Measurements from ENCODE around the gene SKI.
A peak's percentile ranks its signal among the peaks of the same experiment; 100 is the strongest.

SKI gene

DNA sequence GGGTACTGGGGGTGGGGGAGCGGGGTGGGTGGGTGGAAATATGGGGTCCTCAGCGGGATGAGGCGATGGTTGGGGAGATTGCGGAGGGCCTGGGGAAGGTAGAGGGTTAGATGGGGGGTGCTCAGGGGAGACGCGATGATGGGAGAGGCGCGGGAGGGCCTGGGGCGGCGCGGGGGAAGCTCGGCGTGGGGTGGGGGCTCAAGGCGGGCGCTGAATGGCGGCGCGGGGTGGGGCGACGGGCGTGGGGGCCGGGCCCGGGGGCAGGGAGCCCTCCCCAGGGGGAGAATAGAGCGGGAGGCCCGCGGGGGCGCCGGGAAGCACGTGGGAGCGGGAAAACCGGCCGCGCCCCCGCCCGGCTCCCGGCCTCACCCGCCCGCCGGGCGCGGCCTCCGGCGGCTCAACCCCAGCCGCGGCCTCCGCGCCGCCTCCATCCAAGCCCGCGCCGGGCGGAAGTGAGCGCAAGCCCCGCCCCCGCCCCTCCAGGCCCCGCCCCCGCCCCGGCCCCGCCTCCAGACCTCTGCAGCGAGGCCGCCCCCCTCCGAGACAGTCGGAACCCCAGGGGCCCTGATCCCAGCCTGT, 33.7 kb upstream of the SKI start, which contains the start of gene FAAP20:
Gene FAAP20 (minus strand): TSS at position 454 of the 579 bp plus-strand sequence. CDS start 23 bp downstream, at position 431.
- H3K27ac ChIP-seq (replicated peaks; ENCODE audit: low read length): peak within 1 kb of the TSS; percentile 67
- peak within 1 kb of the TSS; percentile 90 for H3K14ac ChIP-seq (ENCODE audit: low read length)
- H3K79me1 ChIP-seq (ENCODE audit: low read depth, low read length): peaks cover 12% of the 10 kb centered on the region
- H3K9ac ChIP-seq (ENCODE audit: low read depth, low read length, poor library complexity): peak within 1 kb of the TSS; percentile 90
- peaks cover 4 to 20% of the 10 kb centered on the region in 2 donors for H3K36me3 ChIP-seq (replicated peaks in 1 of 2; ENCODE audit: control insufficient read depth in 2 of 2, insufficient read depth in 2 of 2, low read length in 2 of 2)
- peak within 1 kb of the TSS; percentile 96 for H2BK5ac ChIP-seq (ENCODE audit: low read length)
- peaks cover 0 to 3% (median 0%) of the 10 kb centered on the region in 3 experiments for H3K27me3 ChIP-seq (ENCODE audit: control insufficient read depth in 3 of 3, insufficient read depth in 3 of 3, low read depth in 1 of 3, low read length in 3 of 3)
- H2AK5ac ChIP-seq (ENCODE audit: low read depth, low read length): peak within 1 kb of the TSS; percentile 100
- peak within 1 kb of the TSS; percentile 98 for H2BK12ac ChIP-seq (ENCODE audit: low read length)
- no peaks in the 10 kb centered on the region for H3K9me3 ChIP-seq (replicated peaks in 1 of 2; ENCODE audit: control insufficient read depth in 2 of 2, insufficient read depth in 1 of 2, low read depth in 1 of 2, low read length in 2 of 2)
- H3K4me2 ChIP-seq (ENCODE audit: insufficient read depth, low read length, poor library complexity, severe bottlenecking): peak within 1 kb of the TSS; percentile 93
- H3K4me3 ChIP-seq (ENCODE audit: low read length in 2 of 2): peak within 1 kb of the TSS; percentile 57 to 78
- peak within 1 kb of the TSS; percentile 98 for H3K23ac ChIP-seq (ENCODE audit: low read depth, low read length, poor library complexity)
- no peak for DNase-seq (ENCODE audit: low spot score)
- H3K18ac ChIP-seq (ENCODE audit: low read length): peak within 1 kb of the TSS; percentile 95
- peak within 1 kb of the TSS; percentile 65 for H4K8ac ChIP-seq (ENCODE audit: low read depth, low read length)
- peak within 1 kb of the TSS; percentile 100 for H2BK15ac ChIP-seq (ENCODE audit: low read length)
- peak within 1 kb of the TSS; percentile 76 for H2BK120ac ChIP-seq (ENCODE audit: low read depth, low read length)
- H4K91ac ChIP-seq (ENCODE audit: low read depth, low read length, poor library complexity): no peak within 1 kb of the TSS
- peak within 1 kb of the TSS; percentile 97 for H2AFZ ChIP-seq (ENCODE audit: low read length)
- no CpG with 5 or more reads among the region's 63 CpGs for WGBS, 2 donors (ENCODE audit: extremely low coverage in 2 of 2, insufficient read length in 2 of 2, insufficient replicate concordance in 1 of 2)
- H3K4ac ChIP-seq (ENCODE audit: low read length): peak within 1 kb of the TSS; percentile 98
- H3K4me1 ChIP-seq (ENCODE audit: control insufficient read depth in 2 of 2, insufficient read depth in 1 of 2, low read depth in 1 of 2, low read length in 2 of 2): peaks cover 25 to 34% of the 10 kb centered on the region in 2 donors

- peak; percentile 78 for DNase-seq (ENCODE audit: low spot score)
- peak overlapping the region; percentile 100 for H2BK15ac ChIP-seq (ENCODE audit: low read length)
- no peak overlapping the region for H2BK120ac ChIP-seq (ENCODE audit: low read depth, low read length)
Observed at GRCh38 chr1:2194898-2195673, 33.0 kb upstream of the SKI start.

GRCh38 chr1:2195785-2196184, 32.3 kb upstream of the SKI start:
- Histone ChIP-seq H2BK15ac (ENCODE audit: low read length) (peak overlapping the region; percentile 100), H3K4me1 (ENCODE audit: control insufficient read depth in 2 of 2, insufficient read depth in 1 of 2, low read depth in 1 of 2, low read length in 2 of 2) (peaks cover 16 to 28% of the 10 kb centered on the region in 2 donors), H3K23ac (ENCODE audit: low read depth, low read length, poor library complexity) (peak overlapping the region; percentile 25), H3K4me3 (ENCODE audit: low read length in 2 of 2) (no peak overlapping the region), H2AK5ac (ENCODE audit: low read depth, low read length) (peak overlapping the region; percentile 100), H4K8ac (ENCODE audit: low read depth, low read length) (no peak overlapping the region), H3K14ac (ENCODE audit: low read length) (no peak overlapping the region), H2AFZ (ENCODE audit: low read length) (peak overlapping the region; percentile 97), H2BK120ac (ENCODE audit: low read depth, low read length) (no peak overlapping the region), H3K36me3 (replicated peaks in 1 of 2; ENCODE audit: control insufficient read depth in 2 of 2, insufficient read depth in 2 of 2, low read length in 2 of 2) (peaks cover 4 to 17% of the 10 kb centered on the region in 2 donors), H2BK12ac (ENCODE audit: low read length) (peak overlapping the region; percentile 98), H3K4ac (ENCODE audit: low read length) (peak overlapping the region; percentile 98), H4K91ac (ENCODE audit: low read depth, low read length, poor library complexity) (no peak overlapping the region), H3K79me1 (ENCODE audit: low read depth, low read length) (peaks cover 10% of the 10 kb centered on the region), H3K18ac (ENCODE audit: low read length) (peak overlapping the region; percentile 76), H3K27me3 (ENCODE audit: control insufficient read depth in 3 of 3, insufficient read depth in 3 of 3, low read depth in 1 of 3, low read length in 3 of 3) (peaks cover 0 to 3% (median 0%) of the 10 kb centered on the region in 3 experiments), H3K9ac (ENCODE audit: low read depth, low read length, poor library complexity) (peak overlapping the region; percentile 70), H3K9me3 (replicated peaks in 1 of 2; ENCODE audit: control insufficient read depth in 2 of 2, insufficient read depth in 1 of 2, low read depth in 1 of 2, low read length in 2 of 2) (no peaks in the 10 kb centered on the region), H3K27ac (replicated peaks; ENCODE audit: low read length) (no peak overlapping the region), H3K4me2 (ENCODE audit: insufficient read depth, low read length, poor library complexity, severe bottlenecking) (no peak overlapping the region), H2BK5ac (ENCODE audit: low read length) (peak overlapping the region; percentile 93)
- DNase-seq (ENCODE audit: low spot score): no peak
- no CpG with 5 or more reads among the region's 11 CpGs for WGBS, 2 donors (ENCODE audit: extremely low coverage in 2 of 2, insufficient read length in 2 of 2, insufficient replicate concordance in 1 of 2)

More at GRCh38 chr1:2194898-2195673, 33.0 kb upstream of the SKI start:
- Histone ChIP-seq H3K9me3 (replicated peaks in 1 of 2; ENCODE audit: control insufficient read depth in 2 of 2, insufficient read depth in 1 of 2, low read depth in 1 of 2, low read length in 2 of 2) (no peaks in the 10 kb centered on the region), H2AFZ (ENCODE audit: low read length) (peak overlapping the region; percentile 97), H4K91ac (ENCODE audit: low read depth, low read length, poor library complexity) (no peak overlapping the region), H2BK12ac (ENCODE audit: low read length) (peak overlapping the region; percentile 98), H3K27me3 (ENCODE audit: control insufficient read depth in 3 of 3, insufficient read depth in 3 of 3, low read depth in 1 of 3, low read length in 3 of 3) (peaks cover 0 to 3% (median 0%) of the 10 kb centered on the region in 3 experiments), H2BK5ac (ENCODE audit: low read length) (peak overlapping the region; percentile 93), H2AK5ac (ENCODE audit: low read depth, low read length) (peak overlapping the region; percentile 100), H3K14ac (ENCODE audit: low read length) (peak overlapping the region; percentile 56), H3K23ac (ENCODE audit: low read depth, low read length, poor library complexity) (peak overlapping the region; percentile 98), H4K8ac (ENCODE audit: low read depth, low read length) (peak overlapping the region; percentile 65), H3K36me3 (replicated peaks in 1 of 2; ENCODE audit: control insufficient read depth in 2 of 2, insufficient read depth in 2 of 2, low read length in 2 of 2) (peaks cover 4 to 20% of the 10 kb centered on the region in 2 donors), H3K4ac (ENCODE audit: low read length) (peak overlapping the region; percentile 98), H3K79me1 (ENCODE audit: low read depth, low read length) (peaks cover 10% of the 10 kb centered on the region), H3K27ac (replicated peaks; ENCODE audit: low read length) (peak overlapping the region; percentile 67), H3K18ac (ENCODE audit: low read length) (peak overlapping the region; percentile 95), H3K4me3 (ENCODE audit: low read length in 2 of 2) (peak overlapping the region; percentile 57 to 78), H3K4me2 (ENCODE audit: insufficient read depth, low read length, poor library complexity, severe bottlenecking) (peak overlapping the region; percentile 93), H3K4me1 (ENCODE audit: control insufficient read depth in 2 of 2, insufficient read depth in 1 of 2, low read depth in 1 of 2, low read length in 2 of 2) (peaks cover 21 to 29% of the 10 kb centered on the region in 2 donors), H3K9ac (ENCODE audit: low read depth, low read length, poor library complexity) (peak overlapping the region; percentile 90)
- no CpG with 5 or more reads among the region's 35 CpGs for WGBS, 2 donors (ENCODE audit: extremely low coverage in 2 of 2, insufficient read length in 2 of 2, insufficient replicate concordance in 1 of 2)

All from neuronal stem cell (in vitro differentiated cells).